Regular cardiac myocyte (primary cell): ENCODE measurements around the gene HSPA4. TPM values are rescaled to one million over a fixed set of nuclear protein-coding genes. Genes with fewer than 3 reads are reported as not detected.

ENCODE experiments used
- total RNA-seq: library from RNA; depleted of rRNA; stranded (reverse); fragments of >200 nt; gene quantifications from 2 replicates; pipeline ENCODE4 v1.2.3, GENCODE V29; 2014

The HSPA4 gene
- total RNA-seq, result 150 and 213 TPM in 2 replicates

DNA sequence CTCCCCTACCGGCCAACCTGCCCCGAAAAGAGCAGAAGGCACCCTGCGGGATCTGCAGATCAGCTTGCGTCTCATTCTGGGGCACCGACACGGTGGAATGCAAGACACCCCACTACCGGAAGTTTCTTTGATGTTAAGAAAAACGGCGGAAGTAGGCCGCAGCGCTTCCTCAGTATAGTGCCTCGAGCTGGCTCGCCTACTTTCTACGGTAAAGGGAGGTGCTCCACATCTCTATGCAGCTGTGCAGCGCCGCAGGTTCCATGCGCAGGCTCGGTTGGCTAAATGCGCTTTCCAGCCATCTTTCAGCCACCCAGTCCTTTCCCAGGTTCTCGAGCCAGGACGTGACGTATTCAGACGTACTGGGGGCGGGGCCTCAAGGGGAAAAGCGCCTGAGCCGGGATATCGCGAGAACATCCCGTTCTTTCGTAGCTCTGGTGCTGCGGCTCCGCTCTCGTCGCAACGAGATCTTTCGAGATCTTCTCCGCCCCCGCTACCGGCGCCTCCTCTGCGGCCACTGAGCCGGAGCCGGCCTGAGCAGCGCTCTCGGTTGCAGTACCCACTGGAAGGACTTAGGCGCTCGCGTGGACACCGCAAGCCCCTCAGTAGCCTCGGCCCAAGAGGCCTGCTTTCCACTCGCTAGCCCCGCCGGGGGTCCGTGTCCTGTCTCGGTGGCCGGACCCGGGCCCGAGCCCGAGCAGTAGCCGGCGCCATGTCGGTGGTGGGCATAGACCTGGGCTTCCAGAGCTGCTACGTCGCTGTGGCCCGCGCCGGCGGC lies at the start of gene HSPA4:
Gene HSPA4, plus strand, starts transcription at position 472 of the 775 bp plus-strand sequence. Its CDS starts 238 bp downstream, at position 710.

DNA sequence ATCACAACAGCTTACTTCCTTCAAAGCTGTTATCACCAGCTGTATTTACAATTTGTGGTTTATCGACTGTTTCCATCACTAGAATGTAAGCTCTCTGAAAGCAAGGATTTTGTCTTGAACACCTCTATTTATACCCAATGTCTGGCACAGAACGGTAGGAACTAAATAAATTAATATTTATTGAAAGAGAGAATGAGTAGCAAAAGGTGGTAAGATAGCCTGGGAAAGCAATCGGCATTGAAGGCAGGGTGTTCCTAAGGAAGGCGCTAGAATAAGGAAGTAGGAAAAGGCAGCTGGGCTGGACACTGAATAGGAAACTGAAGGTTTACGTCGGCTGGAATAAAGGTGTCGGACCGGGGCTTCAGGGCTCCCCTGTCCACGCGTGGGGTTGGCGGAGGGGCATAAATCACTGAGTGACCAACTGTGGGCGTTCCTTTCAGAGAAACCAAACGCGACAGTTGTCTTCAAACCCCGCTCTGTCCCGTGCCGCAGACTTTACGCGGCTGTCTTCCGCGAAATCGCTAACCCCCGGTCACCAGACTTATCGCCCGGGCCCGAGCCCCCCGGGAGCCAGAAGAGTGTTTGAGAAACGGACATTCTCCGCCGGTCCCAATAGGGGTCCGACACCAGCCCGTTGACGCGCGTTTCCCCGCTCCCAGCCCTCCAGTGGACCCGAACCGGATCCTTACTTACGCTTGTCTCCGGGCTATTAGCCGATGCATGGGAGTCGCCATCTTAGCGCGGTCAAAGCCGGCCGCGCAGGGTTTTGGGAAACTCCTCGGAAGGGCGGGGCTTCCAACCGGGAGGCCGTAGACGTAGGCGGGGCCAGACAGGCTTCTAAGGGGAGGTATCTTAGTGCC lies 25.8 kb upstream of the HSPA4 start, which contains the start of gene ZCCHC10:
Gene ZCCHC10, minus strand, starts transcription at position 746 of the 860 bp plus-strand sequence. Its CDS starts 12 bp downstream, at position 734.

Other genes with a start within 250 kb of the HSPA4 start
- under 0.01 TPM in 1 of 2 replicates, not detected in the other for gene SOWAHA, start 238.7 kb upstream of the HSPA4 start, total RNA-seq
- 2.0 and 5.2 TPM in 2 replicates for gene SHROOM1, start 221.4 kb upstream of the HSPA4 start, total RNA-seq
- gene GDF9, start 185.5 kb upstream of the HSPA4 start, total RNA-seq, result 0.28 and 0.38 TPM in 2 replicates
- 131 and 137 TPM in 2 replicates for gene UQCRQ, start 185.4 kb upstream of the HSPA4 start, total RNA-seq
- gene LEAP2, start 178.3 kb upstream of the HSPA4 start, total RNA-seq, result under 0.01 and 0.28 TPM in 2 replicates
- gene AFF4, start 88.4 kb upstream of the HSPA4 start, total RNA-seq, result 34.7 and 43.1 TPM in 2 replicates
- gene ZCCHC10, start 25.5 kb upstream of the HSPA4 start, total RNA-seq, result 7.3 and 16.3 TPM in 2 replicates